ENCODE results near the gene TBCK.

GRCh38 chr4:106297245-106298035 is 18.6 kb downstream of the TBCK start:
- TF ChIP-seq EZH2 (IDR thresholded peaks at IDR 0.05) (no peak), FOXP2 (optimal IDR thresholded peaks at IDR 0.05; ENCODE audit: control extremely low read depth, extremely low read length, insufficient read depth) (no peak)

All from SK-N-MC (cell line).